ENCODE measurements around the gene MTUS2. TPM values are rescaled to one million over a fixed set of nuclear protein-coding genes. Genes with fewer than 3 reads are reported as not detected.

The MTUS2 gene
- total and polyA plus RNA-seq, 4 donors: under 0.01 to 0.70 (median 0.15) TPM

DNA sequence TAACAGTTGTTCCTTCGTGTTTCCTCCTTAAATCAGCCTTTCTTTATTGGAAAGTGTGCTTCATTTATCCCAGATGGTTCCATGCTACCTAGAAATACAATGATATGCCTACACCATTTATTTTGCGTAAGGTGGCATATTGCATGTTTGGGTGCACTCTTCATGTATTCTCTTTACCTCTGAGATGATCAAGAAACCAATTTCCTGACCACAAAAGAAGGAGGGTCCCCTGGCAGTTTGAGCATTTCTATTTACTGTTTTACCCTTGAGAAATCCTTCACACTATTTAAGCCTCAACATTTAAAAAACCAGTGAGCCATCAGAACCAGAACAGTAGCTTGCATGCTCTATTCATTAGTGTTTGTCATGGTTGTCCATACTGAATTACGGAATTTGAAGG, 354.0 kb downstream of the MTUS2 start:
- Histone ChIP-seq H3K9ac (ENCODE audit: low read depth in 1 of 2, low read length in 2 of 2) (no peak overlapping the region), H3K36me3 (ENCODE audit: control insufficient read depth in 4 of 4, insufficient read depth in 3 of 4, low read depth in 1 of 4, low read length in 3 of 4) (no peaks in the 10 kb centered on the region), H3K27ac (ENCODE audit: low read depth in 1 of 2, low read length in 2 of 2) (no peak overlapping the region), H3K4me3 (ENCODE audit: low read depth in 1 of 3, low read length in 3 of 3) (no peak overlapping the region), H3K27me3 (ENCODE audit: control insufficient read depth in 4 of 4, insufficient read depth in 4 of 4, low read length in 3 of 4) (no peaks in the 10 kb centered on the region), H3K4me1 (ENCODE audit: control insufficient read depth in 4 of 4, insufficient read depth in 4 of 4, low read length in 3 of 4) (peaks cover 0 to 5% (median 2%) of the 10 kb centered on the region in 4 donors), H3K9me3 (ENCODE audit: control insufficient read depth in 4 of 4, low read length in 3 of 4) (peaks cover 0 to 3% (median 2%) of the 10 kb centered on the region in 4 donors)
- DNase-seq (ENCODE audit: low spot score): no peak
- TF ChIP-seq, protein P1, sequence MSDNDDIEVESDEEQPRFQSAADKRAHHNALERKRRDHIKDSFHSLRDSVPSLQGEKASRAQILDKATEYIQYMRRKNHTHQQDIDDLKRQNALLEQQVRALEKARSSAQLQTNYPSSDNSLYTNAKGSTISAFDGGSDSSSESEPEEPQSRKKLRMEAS (IDR thresholded peaks at IDR 0.05): no peak
- TF ChIP-seq, protein P2, sequence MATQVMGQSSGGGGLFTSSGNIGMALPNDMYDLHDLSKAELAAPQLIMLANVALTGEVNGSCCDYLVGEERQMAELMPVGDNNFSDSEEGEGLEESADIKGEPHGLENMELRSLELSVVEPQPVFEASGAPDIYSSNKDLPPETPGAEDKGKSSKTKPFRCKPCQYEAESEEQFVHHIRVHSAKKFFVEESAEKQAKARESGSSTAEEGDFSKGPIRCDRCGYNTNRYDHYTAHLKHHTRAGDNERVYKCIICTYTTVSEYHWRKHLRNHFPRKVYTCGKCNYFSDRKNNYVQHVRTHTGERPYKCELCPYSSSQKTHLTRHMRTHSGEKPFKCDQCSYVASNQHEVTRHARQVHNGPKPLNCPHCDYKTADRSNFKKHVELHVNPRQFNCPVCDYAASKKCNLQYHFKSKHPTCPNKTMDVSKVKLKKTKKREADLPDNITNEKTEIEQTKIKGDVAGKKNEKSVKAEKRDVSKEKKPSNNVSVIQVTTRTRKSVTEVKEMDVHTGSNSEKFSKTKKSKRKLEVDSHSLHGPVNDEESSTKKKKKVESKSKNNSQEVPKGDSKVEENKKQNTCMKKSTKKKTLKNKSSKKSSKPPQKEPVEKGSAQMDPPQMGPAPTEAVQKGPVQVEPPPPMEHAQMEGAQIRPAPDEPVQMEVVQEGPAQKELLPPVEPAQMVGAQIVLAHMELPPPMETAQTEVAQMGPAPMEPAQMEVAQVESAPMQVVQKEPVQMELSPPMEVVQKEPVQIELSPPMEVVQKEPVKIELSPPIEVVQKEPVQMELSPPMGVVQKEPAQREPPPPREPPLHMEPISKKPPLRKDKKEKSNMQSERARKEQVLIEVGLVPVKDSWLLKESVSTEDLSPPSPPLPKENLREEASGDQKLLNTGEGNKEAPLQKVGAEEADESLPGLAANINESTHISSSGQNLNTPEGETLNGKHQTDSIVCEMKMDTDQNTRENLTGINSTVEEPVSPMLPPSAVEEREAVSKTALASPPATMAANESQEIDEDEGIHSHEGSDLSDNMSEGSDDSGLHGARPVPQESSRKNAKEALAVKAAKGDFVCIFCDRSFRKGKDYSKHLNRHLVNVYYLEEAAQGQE (IDR thresholded peaks at IDR 0.05): no peak
- TF ChIP-seq FOXA1 (IDR thresholded peaks at IDR 0.05): no peak
- no peak for TF ChIP-seq TAF1 (conservative IDR thresholded peaks at IDR 0.05)
- TF ChIP-seq, protein P3, sequence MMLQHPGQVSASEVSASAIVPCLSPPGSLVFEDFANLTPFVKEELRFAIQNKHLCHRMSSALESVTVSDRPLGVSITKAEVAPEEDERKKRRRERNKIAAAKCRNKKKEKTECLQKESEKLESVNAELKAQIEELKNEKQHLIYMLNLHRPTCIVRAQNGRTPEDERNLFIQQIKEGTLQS (IDR thresholded peaks at IDR 0.05): no peak
- no peak for TF ChIP-seq HNF4G (IDR thresholded peaks at IDR 0.05)
- TF ChIP-seq HNF4A (conservative IDR thresholded peaks at IDR 0.05): no peak
- TF ChIP-seq, protein P4, sequence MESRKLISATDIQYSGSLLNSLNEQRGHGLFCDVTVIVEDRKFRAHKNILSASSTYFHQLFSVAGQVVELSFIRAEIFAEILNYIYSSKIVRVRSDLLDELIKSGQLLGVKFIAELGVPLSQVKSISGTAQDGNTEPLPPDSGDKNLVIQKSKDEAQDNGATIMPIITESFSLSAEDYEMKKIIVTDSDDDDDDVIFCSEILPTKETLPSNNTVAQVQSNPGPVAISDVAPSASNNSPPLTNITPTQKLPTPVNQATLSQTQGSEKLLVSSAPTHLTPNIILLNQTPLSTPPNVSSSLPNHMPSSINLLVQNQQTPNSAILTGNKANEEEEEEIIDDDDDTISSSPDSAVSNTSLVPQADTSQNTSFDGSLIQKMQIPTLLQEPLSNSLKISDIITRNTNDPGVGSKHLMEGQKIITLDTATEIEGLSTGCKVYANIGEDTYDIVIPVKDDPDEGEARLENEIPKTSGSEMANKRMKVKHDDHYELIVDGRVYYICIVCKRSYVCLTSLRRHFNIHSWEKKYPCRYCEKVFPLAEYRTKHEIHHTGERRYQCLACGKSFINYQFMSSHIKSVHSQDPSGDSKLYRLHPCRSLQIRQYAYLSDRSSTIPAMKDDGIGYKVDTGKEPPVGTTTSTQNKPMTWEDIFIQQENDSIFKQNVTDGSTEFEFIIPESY (IDR thresholded peaks at IDR 0.05): no peak
- TF ChIP-seq FOXA2 (IDR thresholded peaks at IDR 0.05): no peak
- no peak for TF ChIP-seq CTCF (IDR thresholded peaks at IDR 0.05; ENCODE audit: low read depth, low read length, missing input control)
- no peak for TF ChIP-seq EGR1 (IDR thresholded peaks at IDR 0.05; ENCODE audit: low read depth in 2 of 2)
- TF ChIP-seq SP1 (IDR thresholded peaks at IDR 0.05): no peak
- no peak for TF ChIP-seq JUND (IDR thresholded peaks at IDR 0.05)
- 85% methylated on average over 3 of the region's 3 CpGs for WGBS

GRCh38 chr13:29175250-29175873, 355.2 kb downstream of the MTUS2 start:
- peaks cover 0 to 5% (median 2%) of the 10 kb centered on the region in 4 donors for H3K4me1 ChIP-seq (ENCODE audit: control insufficient read depth in 4 of 4, insufficient read depth in 4 of 4, low read length in 3 of 4)
- no peaks in the 10 kb centered on the region for H3K36me3 ChIP-seq (ENCODE audit: control insufficient read depth in 4 of 4, insufficient read depth in 3 of 4, low read depth in 1 of 4, low read length in 3 of 4)
- TF ChIP-seq EGR1 (IDR thresholded peaks at IDR 0.05; ENCODE audit: low read depth in 2 of 2) (no peak), HNF4A (conservative IDR thresholded peaks at IDR 0.05) (peak; percentile 51 to 63), SP1 (IDR thresholded peaks at IDR 0.05) (peak; percentile 42), FOXA2 (IDR thresholded peaks at IDR 0.05) (no peak)
- H3K27ac ChIP-seq (ENCODE audit: low read depth in 1 of 2, low read length in 2 of 2): no peak overlapping the region
- H3K9ac ChIP-seq (ENCODE audit: low read depth in 1 of 2, low read length in 2 of 2): no peak overlapping the region
- H3K4me3 ChIP-seq (ENCODE audit: low read depth in 1 of 3, low read length in 3 of 3): no peak overlapping the region
- no peak for DNase-seq (ENCODE audit: low spot score)
- H3K27me3 ChIP-seq (ENCODE audit: control insufficient read depth in 4 of 4, insufficient read depth in 4 of 4, low read length in 3 of 4): no peaks in the 10 kb centered on the region
- WGBS: 85% methylated on average over 3 of the region's 3 CpGs
- H3K9me3 ChIP-seq (ENCODE audit: control insufficient read depth in 4 of 4, low read length in 3 of 4): peaks cover 0 to 3% (median 2%) of the 10 kb centered on the region in 4 donors
